NCI-H345 (cell line): Measurements from ENCODE around the gene CLEC4F.

Source experiments
- DNase-seq: peaks from one replicate; lab custom pipeline; 2025; lab: John Stamatoyannopoulos, UW

CLEC4F gene, protein sequence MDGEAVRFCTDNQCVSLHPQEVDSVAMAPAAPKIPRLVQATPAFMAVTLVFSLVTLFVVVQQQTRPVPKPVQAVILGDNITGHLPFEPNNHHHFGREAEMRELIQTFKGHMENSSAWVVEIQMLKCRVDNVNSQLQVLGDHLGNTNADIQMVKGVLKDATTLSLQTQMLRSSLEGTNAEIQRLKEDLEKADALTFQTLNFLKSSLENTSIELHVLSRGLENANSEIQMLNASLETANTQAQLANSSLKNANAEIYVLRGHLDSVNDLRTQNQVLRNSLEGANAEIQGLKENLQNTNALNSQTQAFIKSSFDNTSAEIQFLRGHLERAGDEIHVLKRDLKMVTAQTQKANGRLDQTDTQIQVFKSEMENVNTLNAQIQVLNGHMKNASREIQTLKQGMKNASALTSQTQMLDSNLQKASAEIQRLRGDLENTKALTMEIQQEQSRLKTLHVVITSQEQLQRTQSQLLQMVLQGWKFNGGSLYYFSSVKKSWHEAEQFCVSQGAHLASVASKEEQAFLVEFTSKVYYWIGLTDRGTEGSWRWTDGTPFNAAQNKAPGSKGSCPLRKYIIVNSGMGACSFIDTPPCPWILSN

DNA sequence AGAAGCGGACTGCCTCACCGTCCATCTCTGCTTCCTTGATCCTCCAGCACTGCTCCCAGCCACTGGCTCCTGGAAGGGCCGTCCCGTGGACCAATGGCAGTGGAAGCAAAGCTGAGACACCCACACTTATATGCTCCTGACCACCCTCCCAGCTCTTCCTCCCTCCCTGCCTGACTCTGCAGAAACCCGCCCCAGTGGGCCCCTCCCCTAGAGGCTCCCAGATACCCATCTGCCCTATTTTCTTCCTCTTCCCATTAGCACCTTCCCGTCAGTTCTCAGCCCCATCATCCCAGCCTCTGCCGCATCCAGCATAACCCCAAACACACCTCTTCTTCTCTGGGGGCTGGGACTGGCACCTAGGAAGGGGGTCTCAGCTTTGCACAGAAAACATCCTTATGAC lies at the start of gene CLEC4F:
CLEC4F (minus strand) TSS at position 101 of the 400 bp plus-strand sequence; CDS start at position 25, 76 bp downstream.
- DNase-seq = no peak

DNA sequence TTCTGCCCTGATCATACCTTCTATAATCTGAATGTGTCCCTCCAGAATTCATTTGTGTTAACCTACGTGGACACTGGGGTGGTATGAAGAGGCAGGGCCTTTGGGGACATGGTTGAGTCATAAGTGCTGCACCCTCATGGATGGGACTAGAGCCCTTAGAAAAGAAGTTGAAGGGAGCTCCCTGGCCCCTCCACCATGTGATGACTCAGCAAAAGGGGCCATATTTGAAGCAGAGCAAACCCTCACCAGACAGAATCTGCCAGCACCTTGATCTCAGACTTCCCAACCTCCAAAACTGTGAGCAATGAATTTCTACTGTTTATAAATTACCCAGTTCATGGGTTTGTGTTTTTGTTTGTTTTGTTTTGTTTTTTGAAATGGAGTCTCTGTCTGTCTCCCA lies 48.6 kb upstream of the CLEC4F start:
- DNase-seq = no peak

GRCh38 chr2:70861777-70862625 lies 41.6 kb upstream of the CLEC4F start:
- DNase-seq = peak; percentile 81

GRCh38 chr2:70855667-70856066 lies 35.3 kb upstream of the CLEC4F start:
- no peak for DNase-seq

GRCh38 chr2:70854411-70854810 lies 34.0 kb upstream of the CLEC4F start:
- no peak for DNase-seq

DNA sequence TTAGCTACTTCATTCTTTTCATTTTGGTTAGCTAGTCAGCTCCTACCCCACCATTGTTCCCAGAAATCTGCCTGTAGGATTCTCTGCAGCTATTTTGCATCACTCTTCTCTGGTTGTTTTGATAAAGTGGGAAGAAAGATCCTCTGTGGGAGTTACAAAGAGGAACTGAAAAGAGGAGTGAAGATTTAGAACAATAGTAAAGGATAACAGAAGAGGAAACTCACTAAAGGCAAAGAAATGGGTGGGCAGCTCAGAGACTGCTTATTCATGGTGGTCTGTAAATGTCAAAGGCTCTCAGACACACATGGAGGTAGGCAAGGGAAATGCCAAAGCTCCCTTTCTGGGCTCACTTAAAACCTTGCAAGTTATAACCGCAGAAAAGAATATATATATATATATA lies 32.4 kb upstream of the CLEC4F start:
- DNase-seq = no peak

- no peak for DNase-seq
Measured at GRCh38 chr2:70851704-70852103, 31.3 kb upstream of the CLEC4F start.

- no peak for DNase-seq
Measured at GRCh38 chr2:70850925-70851324, 30.5 kb upstream of the CLEC4F start.

DNA sequence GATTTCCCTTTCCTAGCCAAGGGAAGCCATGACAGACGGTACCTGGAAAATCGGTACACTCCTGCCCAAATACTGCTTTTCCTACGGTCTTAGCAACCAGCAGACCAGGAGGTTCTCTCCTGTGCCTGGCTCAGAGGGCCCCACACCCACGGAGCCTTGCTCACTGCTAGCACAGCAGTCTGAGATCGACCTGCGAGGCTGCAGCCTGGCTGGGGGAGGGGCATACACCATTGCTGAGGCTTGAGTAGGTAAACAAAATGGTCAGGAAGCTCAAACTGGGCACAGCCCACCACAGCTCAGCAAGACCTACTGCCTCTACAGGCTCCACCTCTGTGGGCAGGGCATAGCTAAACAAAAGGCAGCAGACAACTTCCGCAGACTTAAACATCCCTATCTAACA lies 22.0 kb upstream of the CLEC4F start:
- DNase-seq = no peak

DNA sequence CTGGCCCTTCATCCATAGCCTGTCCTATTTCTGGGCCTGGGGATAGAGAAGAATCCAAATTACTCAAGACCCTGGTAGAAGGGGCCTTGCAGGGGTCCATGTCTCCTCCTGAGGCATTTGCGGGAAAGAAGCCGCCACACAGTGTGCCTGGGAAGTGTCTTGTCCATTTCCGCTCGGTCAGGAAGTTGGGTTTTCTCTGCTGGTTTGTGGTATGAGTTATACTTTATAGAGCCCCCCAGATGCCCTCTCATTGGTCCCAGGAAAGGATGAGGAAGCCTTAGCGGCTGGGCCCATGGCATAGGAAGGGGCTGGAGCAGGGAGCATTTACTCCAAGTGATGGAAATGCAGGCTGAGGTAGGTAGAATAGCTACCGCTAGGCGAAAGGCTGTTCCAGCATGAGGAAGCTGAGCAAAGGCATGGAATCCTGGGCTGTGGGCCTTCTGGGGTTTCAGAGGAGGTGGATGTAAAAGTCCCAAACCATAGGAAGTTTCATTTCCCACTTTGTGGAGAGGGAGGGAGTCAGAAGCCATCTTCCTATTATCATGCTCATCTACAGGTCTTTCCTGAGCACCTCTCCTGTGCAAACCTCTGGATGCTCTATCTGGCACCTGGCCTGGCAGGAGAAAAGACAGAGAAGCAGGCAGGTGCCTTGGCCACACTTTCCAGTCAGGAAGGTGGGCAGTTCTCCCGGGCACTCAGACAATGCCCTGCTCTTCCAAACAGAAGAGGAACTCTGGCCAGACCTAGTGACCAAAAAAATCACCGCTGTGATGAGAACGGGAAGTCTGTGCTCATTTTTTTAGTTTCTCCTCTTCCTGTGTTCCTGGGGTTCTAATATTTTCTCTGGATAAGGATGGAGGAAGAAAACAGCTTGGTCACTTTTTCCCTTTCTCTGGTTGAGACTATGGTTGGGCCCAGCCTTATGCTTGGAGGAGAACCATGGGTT lies 17.9 kb upstream of the CLEC4F start:
- no peak for DNase-seq

DNA sequence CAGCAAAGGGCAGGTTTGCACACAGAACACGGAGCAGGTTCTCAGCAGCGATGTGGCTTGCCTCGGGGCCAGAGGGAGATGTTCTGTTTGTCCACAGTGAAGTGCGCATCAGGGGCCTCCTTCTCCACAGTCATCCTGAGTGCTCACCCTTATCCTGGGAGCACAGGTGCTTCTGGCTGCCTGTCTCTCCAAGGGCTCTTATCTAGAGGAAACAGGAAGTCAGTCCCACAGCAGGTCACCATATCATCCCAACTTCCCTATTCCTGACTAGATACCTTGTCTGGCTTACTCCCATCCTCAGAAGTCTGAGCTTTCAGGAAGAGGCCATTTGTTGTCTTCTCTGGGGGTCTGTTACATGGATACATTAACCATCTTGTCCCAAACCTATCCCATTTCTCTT lies 15.2 kb upstream of the CLEC4F start, which contains the start of gene CD207:
CD207 (minus strand) TSS at position 174 of the 400 bp plus-strand sequence; CDS start at position 134, 40 bp downstream.
- DNase-seq = no peak

DNA sequence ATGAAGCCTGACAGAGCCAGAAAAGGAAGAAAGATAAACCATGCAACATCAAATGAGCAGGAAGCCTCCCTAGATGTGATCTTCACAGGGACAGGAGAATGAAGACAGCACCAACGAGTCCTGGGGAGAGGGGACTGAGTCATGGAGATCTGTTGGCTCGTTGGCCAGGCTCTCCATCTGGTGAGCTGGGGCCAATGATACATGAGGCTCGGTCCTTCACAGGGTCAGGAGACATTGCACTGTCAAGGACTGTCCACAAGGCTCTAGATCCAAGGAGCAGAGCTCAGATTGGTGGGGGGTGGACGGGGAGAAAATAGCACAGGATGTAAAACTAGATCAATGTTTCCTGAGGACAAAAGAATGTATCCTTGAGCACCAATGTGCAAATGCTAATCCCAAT lies 14.5 kb upstream of the CLEC4F start:
- DNase-seq = no peak

- DNase-seq = no peak
Measured at GRCh38 chr2:70834106-70834505, 13.7 kb upstream of the CLEC4F start.

- no peak for DNase-seq
Measured at GRCh38 chr2:70833246-70833645, 12.8 kb upstream of the CLEC4F start.

GRCh38 chr2:70832386-70832785 lies 12.0 kb upstream of the CLEC4F start:
- no peak for DNase-seq

DNA sequence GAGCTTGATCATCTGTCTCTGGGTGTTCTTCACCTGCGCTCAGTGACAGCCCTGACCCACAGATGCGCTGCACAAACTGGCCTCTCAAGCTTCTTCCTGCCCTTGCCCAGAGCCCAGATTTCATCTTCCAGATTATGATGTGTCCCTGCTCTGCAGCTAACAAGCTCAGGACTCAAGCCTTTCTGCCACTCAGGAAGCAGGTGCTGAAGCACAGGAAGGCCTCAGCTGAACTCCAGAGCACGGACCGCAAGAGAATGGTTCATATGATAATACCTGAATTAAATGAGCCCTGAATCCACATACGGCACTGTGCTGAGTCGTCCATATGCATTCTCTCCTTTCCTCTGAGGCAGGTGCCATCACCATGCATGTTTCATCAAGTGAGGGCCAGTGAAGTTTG lies 11.5 kb upstream of the CLEC4F start:
- no peak for DNase-seq

DNA sequence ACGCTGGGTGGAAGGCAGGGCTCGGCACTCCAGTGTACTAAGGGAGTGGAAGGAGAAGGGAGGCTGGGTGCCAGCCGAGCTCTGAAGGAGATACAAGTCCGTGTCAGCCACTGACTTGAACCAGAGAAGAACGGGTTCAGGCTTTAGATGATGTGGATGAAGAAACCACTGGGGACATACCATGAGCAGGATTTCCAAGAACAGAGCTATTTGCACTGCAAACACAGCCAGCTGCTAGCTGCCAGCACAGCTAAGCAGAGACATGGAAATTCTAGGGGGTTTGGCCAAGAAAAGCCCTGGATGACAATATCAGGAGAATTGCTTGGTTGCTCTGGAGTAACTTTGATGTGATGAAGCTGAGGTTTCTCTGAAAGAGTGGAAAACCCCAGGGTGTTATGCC lies 10.0 kb upstream of the CLEC4F start:
- no peak for DNase-seq

GRCh38 chr2:70829916-70830315 lies 9.5 kb upstream of the CLEC4F start:
- DNase-seq = no peak

GRCh38 chr2:70828914-70829824 lies 8.8 kb upstream of the CLEC4F start:
- DNase-seq = no peak

GRCh38 chr2:70828115-70828514 lies 7.7 kb upstream of the CLEC4F start:
- no peak for DNase-seq
